Measurements from ENCODE around the gene SLC17A4.

GRCh38 chr6:25706314-25707014 is 48.1 kb upstream of the SLC17A4 start:
- TF ChIP-seq CTCF (IDR thresholded peaks at IDR 0.05) (no peak), POLR2A (IDR thresholded peaks at IDR 0.05) (no peak)
